ENCODE measurements around the gene IP6K3. TPM values are rescaled to one million over a fixed set of nuclear protein-coding genes. Genes with fewer than 3 reads are reported as not detected.

IP6K3 gene
- total RNA-seq, 1 donor from 2014 or later = not detected

DNA sequence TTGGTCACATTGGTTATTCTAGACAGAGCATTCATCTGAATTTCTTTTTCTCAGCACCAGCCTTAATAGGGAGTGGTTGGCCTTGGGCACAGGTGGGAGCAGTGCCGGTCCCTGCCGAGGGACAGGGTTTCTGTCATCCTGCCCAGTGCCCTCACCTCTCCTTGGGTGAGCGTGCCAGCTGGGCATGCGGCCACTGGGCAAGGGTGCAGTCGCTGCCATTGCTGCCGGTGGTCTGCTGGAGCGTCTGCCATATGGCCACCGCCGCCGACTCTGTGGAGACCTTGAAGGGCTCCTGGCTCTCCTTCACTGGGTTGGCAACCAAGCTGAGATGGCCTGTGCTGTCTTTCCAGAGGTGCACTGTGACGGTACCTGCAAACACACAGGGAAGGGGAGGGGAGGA is 18.8 kb downstream of the IP6K3 start:
- no peak overlapping the region for H3K4me3 Mint-ChIP-seq
- intact Hi-C loops (cut with micrococcal nuclease) = no loop called here
- no peaks in the 10 kb centered on the region for H3K36me3 Mint-ChIP-seq (ENCODE audit: low read depth)
- H3K9me3 Mint-ChIP-seq = no peaks in the 10 kb centered on the region
- no peak for DNase-seq (ENCODE audit: low spot score)
- peaks cover 18% of the 10 kb centered on the region for H3K27me3 Mint-ChIP-seq (ENCODE audit: insufficient read depth)
- no peak overlapping the region for H3K27ac Mint-ChIP-seq
- H3K4me1 Mint-ChIP-seq (ENCODE audit: low read depth) = peaks cover 11% of the 10 kb centered on the region

DNA sequence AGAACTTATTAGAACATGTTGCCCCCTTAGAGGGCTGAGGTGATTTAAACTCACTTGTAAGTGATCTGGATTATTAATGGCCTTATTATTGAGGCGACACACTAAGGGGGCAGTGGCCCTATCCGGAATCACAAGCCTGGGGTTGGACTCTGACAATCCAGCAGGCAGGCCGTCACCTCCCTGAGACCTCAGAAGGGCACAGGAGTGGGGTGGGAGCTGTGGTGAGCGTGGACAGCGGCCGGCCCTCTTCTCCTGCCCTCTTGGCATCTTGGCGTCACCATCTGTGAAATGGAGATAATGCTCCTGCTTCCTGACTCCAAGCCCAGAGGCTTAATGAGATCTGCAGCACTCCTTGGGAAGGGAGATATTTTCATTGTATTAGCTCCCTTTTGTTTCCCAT is 19.6 kb downstream of the IP6K3 start:
- no peak overlapping the region for H3K27ac Mint-ChIP-seq
- H3K9me3 Mint-ChIP-seq = no peaks in the 10 kb centered on the region
- intact Hi-C loops (cut with micrococcal nuclease) = no loop called here
- DNase-seq (ENCODE audit: low spot score) = no peak
- peaks cover 11% of the 10 kb centered on the region for H3K4me1 Mint-ChIP-seq (ENCODE audit: low read depth)
- H3K4me3 Mint-ChIP-seq = no peak overlapping the region
- no peaks in the 10 kb centered on the region for H3K36me3 Mint-ChIP-seq (ENCODE audit: low read depth)
- H3K27me3 Mint-ChIP-seq (ENCODE audit: insufficient read depth) = peaks cover 21% of the 10 kb centered on the region

DNA sequence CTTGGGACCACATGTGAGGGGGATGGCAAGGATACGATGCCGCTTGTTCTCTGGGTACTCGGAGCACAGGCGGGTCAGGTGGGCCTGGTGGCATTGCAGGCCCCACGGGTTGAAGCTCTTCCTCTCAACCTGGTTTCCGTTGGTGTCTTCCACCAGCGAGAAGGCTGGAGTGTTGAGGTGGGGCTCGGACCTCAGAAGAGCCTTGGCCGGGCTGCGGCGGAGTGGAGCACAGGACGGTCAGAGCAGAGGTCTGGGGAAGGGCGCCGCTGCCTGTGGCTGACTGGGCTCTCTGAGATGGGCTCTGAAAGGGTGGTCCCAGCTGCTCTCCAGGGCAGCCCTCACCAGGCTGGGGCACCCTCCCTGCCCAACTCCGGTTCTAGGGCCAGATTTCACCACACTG is 20.0 kb downstream of the IP6K3 start:
- Mint-ChIP-seq H3K27ac (no peak overlapping the region), H3K27me3 (ENCODE audit: insufficient read depth) (peaks cover 24% of the 10 kb centered on the region), H3K36me3 (ENCODE audit: low read depth) (no peaks in the 10 kb centered on the region), H3K4me1 (ENCODE audit: low read depth) (peaks cover 11% of the 10 kb centered on the region), H3K9me3 (no peaks in the 10 kb centered on the region), H3K4me3 (no peak overlapping the region)
- no peak for DNase-seq (ENCODE audit: low spot score)
- intact Hi-C loops (cut with micrococcal nuclease) = no loop called here

DNA sequence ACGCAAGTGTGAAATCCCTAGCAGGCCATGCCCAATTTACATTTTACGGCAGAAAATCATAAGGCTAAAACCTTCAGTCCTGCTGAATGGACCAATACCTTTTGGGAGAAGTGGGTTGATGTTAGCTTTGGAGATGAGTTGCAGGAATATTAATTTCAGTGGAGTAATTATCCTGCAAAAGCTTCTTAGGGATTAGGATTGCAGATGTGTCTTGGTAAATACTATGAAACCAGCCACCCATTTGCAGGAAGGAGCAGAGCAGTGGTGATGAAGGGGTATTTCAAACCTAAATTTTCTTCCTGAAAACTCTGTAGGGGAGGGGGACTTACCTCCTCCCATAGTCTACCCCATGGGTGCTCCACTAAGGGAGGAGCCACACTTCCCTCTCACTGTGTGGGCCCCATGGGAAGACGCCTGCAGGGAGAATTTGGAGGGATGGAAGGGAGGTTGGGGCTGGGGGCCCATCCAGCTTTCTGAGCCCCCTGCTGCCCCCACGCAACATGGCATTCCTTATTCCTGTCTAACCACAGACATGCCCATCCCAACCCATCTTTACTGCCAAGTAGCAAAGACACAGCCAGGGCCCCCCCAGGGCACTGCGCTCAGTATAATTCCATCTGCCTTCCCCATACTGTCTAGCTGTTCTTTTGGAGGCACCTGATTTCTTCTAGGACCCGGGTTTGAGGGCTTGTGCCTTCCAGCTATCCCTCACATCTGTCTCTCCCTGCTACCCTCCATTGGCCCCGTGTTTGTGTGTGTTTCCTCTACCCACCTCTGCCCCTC is 20.6 kb downstream of the IP6K3 start:
- intact Hi-C loops (cut with micrococcal nuclease) = no loop called here
- no peak for DNase-seq (ENCODE audit: low spot score)
- Mint-ChIP-seq H3K27ac (no peak overlapping the region), H3K9me3 (no peaks in the 10 kb centered on the region), H3K27me3 (ENCODE audit: insufficient read depth) (peaks cover 26% of the 10 kb centered on the region), H3K4me3 (no peak overlapping the region), H3K36me3 (ENCODE audit: low read depth) (no peaks in the 10 kb centered on the region), H3K4me1 (ENCODE audit: low read depth) (peaks cover 11% of the 10 kb centered on the region)

GRCh38 chr6:33725222-33725621 is 21.5 kb downstream of the IP6K3 start:
- no peak for DNase-seq (ENCODE audit: low spot score)
- H3K9me3 Mint-ChIP-seq = no peaks in the 10 kb centered on the region
- intact Hi-C loops (cut with micrococcal nuclease) = no loop called here
- H3K27me3 Mint-ChIP-seq (ENCODE audit: insufficient read depth) = peaks cover 26% of the 10 kb centered on the region
- H3K4me1 Mint-ChIP-seq (ENCODE audit: low read depth) = peaks cover 11% of the 10 kb centered on the region
- no peak overlapping the region for H3K27ac Mint-ChIP-seq
- H3K36me3 Mint-ChIP-seq (ENCODE audit: low read depth) = no peaks in the 10 kb centered on the region
- no peak overlapping the region for H3K4me3 Mint-ChIP-seq

GRCh38 chr6:33724102-33725023 is 22.3 kb downstream of the IP6K3 start:
- intact Hi-C loops (cut with micrococcal nuclease) = no loop called here
- DNase-seq (ENCODE audit: low spot score) = no peak
- Mint-ChIP-seq H3K4me3 (no peak overlapping the region), H3K36me3 (ENCODE audit: low read depth) (no peaks in the 10 kb centered on the region), H3K9me3 (no peaks in the 10 kb centered on the region), H3K4me1 (ENCODE audit: low read depth) (peaks cover 11% of the 10 kb centered on the region), H3K27me3 (ENCODE audit: insufficient read depth) (peaks cover 27% of the 10 kb centered on the region), H3K27ac (no peak overlapping the region)

DNA sequence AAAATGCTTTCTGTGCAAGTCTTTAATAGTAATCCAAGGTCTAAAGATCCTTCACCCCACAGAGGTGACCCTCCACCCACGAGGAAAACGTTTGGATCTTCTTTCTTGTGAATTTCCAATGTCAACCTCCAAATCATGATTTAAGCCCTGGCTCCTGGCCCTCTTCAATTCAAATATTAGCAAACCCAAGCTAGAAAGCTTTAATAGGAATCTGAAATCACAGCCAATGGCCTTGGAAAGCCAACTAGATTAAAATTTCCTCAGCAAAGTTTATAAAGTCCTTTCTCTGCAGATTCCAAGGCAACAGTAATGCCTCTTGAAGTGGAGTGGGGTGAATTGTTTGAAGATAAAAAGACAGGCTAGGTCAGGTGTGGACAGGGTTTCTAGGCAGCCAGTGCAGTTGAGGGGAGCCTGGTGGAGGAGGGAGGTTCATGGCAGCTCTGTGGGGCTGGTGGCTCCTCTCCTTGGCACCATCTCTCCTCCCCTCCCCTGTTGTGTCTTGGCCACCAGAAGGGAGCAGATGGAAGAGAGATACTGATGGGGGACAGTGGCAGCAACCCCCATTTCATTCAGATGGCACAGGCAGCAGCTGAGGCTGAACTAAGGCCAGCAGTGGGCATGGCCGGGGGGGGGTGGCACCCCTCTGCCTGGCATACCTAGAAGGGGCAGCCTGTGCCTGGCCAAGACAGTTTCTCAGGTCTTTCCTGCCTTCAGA is 23.2 kb downstream of the IP6K3 start:
- DNase-seq (ENCODE audit: low spot score) = no peak
- Mint-ChIP-seq H3K27me3 (ENCODE audit: insufficient read depth) (peaks cover 28% of the 10 kb centered on the region), H3K36me3 (ENCODE audit: low read depth) (no peaks in the 10 kb centered on the region), H3K4me3 (no peak overlapping the region), H3K27ac (no peak overlapping the region), H3K4me1 (ENCODE audit: low read depth) (peaks cover 11% of the 10 kb centered on the region), H3K9me3 (no peaks in the 10 kb centered on the region)
- intact Hi-C loops (cut with micrococcal nuclease) = no loop called here

- Mint-ChIP-seq H3K9me3 (no peaks in the 10 kb centered on the region), H3K36me3 (ENCODE audit: low read depth) (no peaks in the 10 kb centered on the region), H3K4me1 (ENCODE audit: low read depth) (peaks cover 11% of the 10 kb centered on the region), H3K27ac (no peak overlapping the region), H3K27me3 (ENCODE audit: insufficient read depth) (peaks cover 29% of the 10 kb centered on the region), H3K4me3 (no peak overlapping the region)
- intact Hi-C loops (cut with micrococcal nuclease) = no loop called here
- no peak for DNase-seq (ENCODE audit: low spot score)
These were observed 24.5 kb downstream of the IP6K3 start for GRCh38 chr6:33722103-33722623.

- Mint-ChIP-seq H3K4me1 (ENCODE audit: low read depth) (peaks cover 11% of the 10 kb centered on the region), H3K4me3 (no peak overlapping the region), H3K36me3 (ENCODE audit: low read depth) (no peaks in the 10 kb centered on the region), H3K9me3 (no peaks in the 10 kb centered on the region), H3K27ac (no peak overlapping the region), H3K27me3 (ENCODE audit: insufficient read depth) (peaks cover 31% of the 10 kb centered on the region)
- intact Hi-C loops (cut with micrococcal nuclease) = no loop called here
- DNase-seq (ENCODE audit: low spot score) = no peak
These were observed 25.2 kb downstream of the IP6K3 start for GRCh38 chr6:33721508-33721907.

DNA sequence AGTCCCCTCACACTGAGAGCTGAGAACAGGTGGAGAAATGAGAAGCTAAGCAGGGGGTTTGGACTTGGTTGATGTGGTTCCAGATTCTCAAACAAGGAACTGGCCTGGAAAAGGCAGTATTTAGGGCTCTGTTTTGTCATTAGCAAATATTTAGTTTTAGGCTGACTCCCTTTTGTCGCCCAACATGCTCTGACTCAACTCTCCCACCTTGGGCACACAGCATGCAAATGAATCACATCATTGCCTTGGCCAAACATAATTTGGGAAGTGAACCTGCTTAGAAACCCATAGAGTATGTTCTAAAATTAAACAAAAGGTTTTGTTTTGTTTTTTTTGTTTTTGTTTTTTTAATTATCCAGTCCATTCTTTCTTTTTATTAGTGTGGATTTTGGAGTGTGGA is 25.7 kb downstream of the IP6K3 start:
- Mint-ChIP-seq H3K27me3 (ENCODE audit: insufficient read depth) (peaks cover 31% of the 10 kb centered on the region), H3K9me3 (no peaks in the 10 kb centered on the region), H3K4me3 (no peak overlapping the region), H3K36me3 (ENCODE audit: low read depth) (no peaks in the 10 kb centered on the region), H3K27ac (no peak overlapping the region), H3K4me1 (ENCODE audit: low read depth) (peaks cover 11% of the 10 kb centered on the region)
- intact Hi-C loops (cut with micrococcal nuclease) = no loop called here
- no peak for DNase-seq (ENCODE audit: low spot score)

DNA sequence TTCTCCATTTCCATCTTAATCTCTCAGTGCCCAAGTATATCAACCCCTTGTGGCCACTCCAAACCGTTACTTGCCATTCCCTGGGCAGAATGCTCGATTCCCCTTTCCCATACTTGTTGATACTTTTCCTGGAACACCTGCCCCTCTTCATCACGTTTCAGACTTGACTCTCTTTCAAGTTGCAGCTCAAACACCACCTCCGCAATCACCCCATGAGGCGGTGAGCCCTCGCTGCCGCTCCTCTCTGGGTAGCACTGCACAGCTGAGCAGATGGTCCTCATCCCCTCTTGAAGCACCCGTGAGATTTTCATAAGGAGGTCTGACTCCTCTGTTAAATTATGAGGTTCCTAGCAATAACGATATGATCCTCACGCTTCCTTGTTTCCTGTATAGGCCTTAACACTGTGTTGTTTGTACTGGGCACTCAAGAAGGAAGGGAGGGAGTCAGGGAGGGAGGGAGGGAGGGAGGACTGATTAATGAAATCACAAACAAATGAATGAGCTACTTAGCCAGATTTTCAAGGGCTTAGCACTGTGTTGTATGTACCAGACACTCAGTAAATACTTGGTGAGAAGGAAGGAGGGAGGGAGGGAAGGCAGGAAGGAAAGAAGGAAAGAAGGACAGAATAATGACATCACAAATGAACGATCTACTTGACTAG is 27.2 kb downstream of the IP6K3 start:
- intact Hi-C loops (cut with micrococcal nuclease) = loop anchor here (10.0 kb wide), 1 partner anchor 515 kb away; the partner anchor contains the start of genes HSD17B8, RING1, RXRB and SLC39A7
- no peak overlapping the region for H3K4me3 Mint-ChIP-seq
- no peak for DNase-seq (ENCODE audit: low spot score)
- H3K9me3 Mint-ChIP-seq = no peaks in the 10 kb centered on the region
- no peaks in the 10 kb centered on the region for H3K36me3 Mint-ChIP-seq (ENCODE audit: low read depth)
- H3K27ac Mint-ChIP-seq = no peak overlapping the region
- peaks cover 8% of the 10 kb centered on the region for H3K4me1 Mint-ChIP-seq (ENCODE audit: low read depth)
- H3K27me3 Mint-ChIP-seq (ENCODE audit: insufficient read depth) = peaks cover 25% of the 10 kb centered on the region

GRCh38 chr6:33718713-33719112 is 28.0 kb downstream of the IP6K3 start:
- intact Hi-C loops (cut with micrococcal nuclease) = loop anchor here (10.0 kb wide), 1 partner anchor 514 kb away; the partner anchor contains the start of genes HSD17B8, RING1, RXRB and SLC39A7
- H3K27me3 Mint-ChIP-seq (ENCODE audit: insufficient read depth) = peaks cover 25% of the 10 kb centered on the region

More at GRCh38 chr6:33718713-33719112, 28.0 kb downstream of the IP6K3 start:
- Mint-ChIP-seq H3K4me1 (ENCODE audit: low read depth) (peaks cover under 1% of the 10 kb centered on the region), H3K4me3 (no peak overlapping the region), H3K27ac (no peak overlapping the region), H3K9me3 (no peaks in the 10 kb centered on the region), H3K36me3 (ENCODE audit: low read depth) (no peaks in the 10 kb centered on the region)
- DNase-seq (ENCODE audit: low spot score) = no peak

All from activated T-helper 1 cell treated with anti-CD3 and anti-CD28 coated beads, Interleukin-12 subunit alpha, Interleukin-12 subunit beta, Interleukin-2, Interleukin-4 antibody, amounts not matched to agents 30 ng/mL and 10 ng/mL and 1 ng/mL, durations not matched to agents 14 hours and 24 hours and 36 hours (primary cell).